ENCODE measurements around the gene DPP6. TPM values are rescaled to one million over a fixed set of nuclear protein-coding genes. Genes with fewer than 3 reads are reported as not detected.

The DPP6 gene
- polyA plus RNA-seq, 2 of the 4 experiments (the other 2 are of a cell fraction), result not detected

GRCh38 chr7:154564676-154565075 is 512.5 kb downstream of the DPP6 start (continued):
- TF ChIP-seq REST (IDR thresholded peaks at IDR 0.05), result no peak
- TF ChIP-seq, protein P1, sequence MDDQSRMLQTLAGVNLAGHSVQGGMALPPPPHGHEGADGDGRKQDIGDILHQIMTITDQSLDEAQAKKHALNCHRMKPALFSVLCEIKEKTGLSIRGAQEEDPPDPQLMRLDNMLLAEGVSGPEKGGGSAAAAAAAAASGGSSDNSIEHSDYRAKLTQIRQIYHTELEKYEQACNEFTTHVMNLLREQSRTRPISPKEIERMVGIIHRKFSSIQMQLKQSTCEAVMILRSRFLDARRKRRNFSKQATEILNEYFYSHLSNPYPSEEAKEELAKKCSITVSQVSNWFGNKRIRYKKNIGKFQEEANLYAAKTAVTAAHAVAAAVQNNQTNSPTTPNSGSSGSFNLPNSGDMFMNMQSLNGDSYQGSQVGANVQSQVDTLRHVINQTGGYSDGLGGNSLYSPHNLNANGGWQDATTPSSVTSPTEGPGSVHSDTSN (IDR thresholded peaks at IDR 0.05), result no peak
- no peak for TF ChIP-seq POLR2A (IDR thresholded peaks at IDR 0.05; ENCODE audit: low read length)
- no peak for TF ChIP-seq JUN (IDR thresholded peaks at IDR 0.05)
- no peak for TF ChIP-seq SMC3 (IDR thresholded peaks at IDR 0.05)
- TF ChIP-seq ZSCAN20 (CRISPR knock-in tag; IDR thresholded peaks at IDR 0.05), result no peak

DNA sequence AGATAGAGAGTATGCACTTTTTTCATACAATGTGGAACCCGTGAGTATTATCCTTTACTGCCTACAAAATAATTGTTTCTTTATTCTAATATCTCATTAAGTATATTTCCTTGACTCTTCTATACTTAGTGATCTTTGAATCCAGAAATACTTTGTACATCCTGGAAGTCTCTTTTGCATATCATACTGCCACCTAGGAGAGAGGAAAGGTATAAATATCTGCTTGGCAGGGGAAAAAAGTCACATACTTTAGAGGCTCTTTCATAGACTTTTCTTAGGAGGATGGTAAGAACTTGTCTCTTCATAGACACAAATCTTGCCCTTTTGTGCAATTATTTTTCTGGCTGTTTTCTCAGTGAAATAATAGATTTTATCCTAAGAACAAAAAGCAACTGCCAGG is 514.7 kb downstream of the DPP6 start:
- DNase-seq (ENCODE audit: low read depth in 1 of 2, low spot score in 1 of 2), result no peak
- ATAC-seq, result no peak
- H3K4me2 ChIP-seq, result no peak overlapping the region
- H3K4me3 ChIP-seq, result no peak overlapping the region
- H3K9me3 ChIP-seq, result no peaks in the 10 kb centered on the region
- ChIA-PET CTCF (no interaction called here), POLR2A (no interaction called here)
- H3K27ac ChIP-seq, result no peak overlapping the region
- 0% methylated on average over 1 of the region's 1 CpG for WGBS (ENCODE audit: missing lambda C conversion rate)
- TF ChIP-seq CTCF (IDR thresholded peaks at IDR 0.05), result 0 out of 3 replicates have a peak, but pooled peaks have one; percentile 7
- TF ChIP-seq RCOR1 (IDR thresholded peaks at IDR 0.05; ENCODE audit: low read depth, low read length), result no peak
- 0 out of 5 replicates have a peak, but pooled peaks of 1 of the 2 experiments have one; percentile 13 for TF ChIP-seq RAD21 (conservative IDR thresholded peaks at IDR 0.05 in 1 of 2, IDR thresholded peaks at IDR 0.05 in 1 of 2)
- H3K4me1 ChIP-seq, result no peaks in the 10 kb centered on the region
- FAIRE-seq, result no peak

- H3K27ac ChIP-seq, result no peak overlapping the region
- H3K4me3 ChIP-seq, result no peak overlapping the region
- TF ChIP-seq, protein P2, sequence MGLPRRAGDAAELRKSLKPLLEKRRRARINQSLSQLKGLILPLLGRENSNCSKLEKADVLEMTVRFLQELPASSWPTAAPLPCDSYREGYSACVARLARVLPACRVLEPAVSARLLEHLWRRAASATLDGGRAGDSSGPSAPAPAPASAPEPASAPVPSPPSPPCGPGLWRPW (IDR thresholded peaks at IDR 0.05), result no peak
- TF ChIP-seq ZC3H11A (IDR thresholded peaks at IDR 0.05) (no peak), NR3C1 (IDR thresholded peaks at IDR 0.05) (no peak), PHF8 (IDR thresholded peaks at IDR 0.05; ENCODE audit: borderline replicate concordance, low read depth) (no peak), JUNB (IDR thresholded peaks at IDR 0.05) (no peak), RARB (CRISPR knock-in tag; IDR thresholded peaks at IDR 0.05) (no peak), ZSCAN20 (CRISPR knock-in tag; IDR thresholded peaks at IDR 0.05) (no peak), ESRRA (IDR thresholded peaks at IDR 0.05; ENCODE audit: borderline replicate concordance, low read length) (no peak), KDM5A (IDR thresholded peaks at IDR 0.05) (no peak), CBX8 (IDR thresholded peaks at IDR 0.05) (no peak), RFX5 (IDR thresholded peaks at IDR 0.05) (no peak), CTCF (IDR thresholded peaks at IDR 0.05) (no peak), GATA3 (IDR thresholded peaks at IDR 0.05; ENCODE audit: borderline replicate concordance) (no peak), FOSL2 (IDR thresholded peaks at IDR 0.05) (no peak), FOSL2 (CRISPR knock-in tag; IDR thresholded peaks at IDR 0.05) (no peak), HEYL (CRISPR knock-in tag; IDR thresholded peaks at IDR 0.05) (no peak), SMC3 (IDR thresholded peaks at IDR 0.05) (no peak), CEBPB (IDR thresholded peaks at IDR 0.05) (no peak), TP53 (CRISPR knock-in tag; IDR thresholded peaks at IDR 0.05) (no peak), SREBF2 (IDR thresholded peaks at IDR 0.05) (no peak), NFE2L2 (conservative IDR thresholded peaks at IDR 0.05; ENCODE audit: low read length) (no peak)
- no peak for FAIRE-seq
- no peak for DNase-seq (ENCODE audit: low read depth in 1 of 2, low spot score in 1 of 2)
- no peaks in the 10 kb centered on the region for H3K4me1 ChIP-seq
- 18% methylated on average over 10 of the region's 10 CpGs for WGBS (ENCODE audit: missing lambda C conversion rate)
- H3K4me2 ChIP-seq, result no peak overlapping the region
- H3K9me3 ChIP-seq, result no peaks in the 10 kb centered on the region
- ChIA-PET POLR2A (no interaction called here), CTCF (no interaction called here)
- no peak for ATAC-seq
These were observed 516.1 kb downstream of the DPP6 start for GRCh38 chr7:154568346-154568745.
